Measurements from ENCODE around the gene RAB25. TPM values are rescaled to one million over a fixed set of nuclear protein-coding genes. Genes with fewer than 3 reads are reported as not detected.

RAB25 gene
- total and polyA plus RNA-seq, 2 of the 13 experiments (the other 11 are each of a cell fraction or from before 2014, with no cell fraction given), result 0.20 to 0.22 TPM

- no peak for TF ChIP-seq RNF219 (CRISPR knock-in tag; IDR thresholded peaks at IDR 0.05)
- TF ChIP-seq ZNF224 (CRISPR knock-in tag; IDR thresholded peaks at IDR 0.05), result no peak
- peak; percentile 54; the same call in 1 of the 2 replicates for TF ChIP-seq SALL2 (CRISPR knock-in tag; IDR thresholded peaks at IDR 0.05)
- TF ChIP-seq ZNF12 (CRISPR knock-in tag; IDR thresholded peaks at IDR 0.05), result no peak
- 0 out of 2 replicates have a peak, but pooled peaks have one; percentile 52 for TF ChIP-seq ZNF275 (CRISPR knock-in tag; IDR thresholded peaks at IDR 0.05; ENCODE audit: borderline replicate concordance)
- TF ChIP-seq SOX13 (IDR thresholded peaks at IDR 0.05), result no peak
- TF ChIP-seq SOX13 (CRISPR knock-in tag; conservative IDR thresholded peaks at IDR 0.05 in 1 of 2, IDR thresholded peaks at IDR 0.05 in 1 of 2), result peak in 1 of 2 experiments; percentile 22; a peak in 1 of 4 replicates
- TF ChIP-seq SAFB2 (CRISPR knock-in tag; IDR thresholded peaks at IDR 0.05; ENCODE audit: borderline replicate concordance, low read depth), result no peak
- no peak; the same call in 1 of the 2 replicates for TF ChIP-seq PHF20 (CRISPR knock-in tag; IDR thresholded peaks at IDR 0.05)
- TF ChIP-seq ZBTB42 (CRISPR knock-in tag; IDR thresholded peaks at IDR 0.05), result no peak
- TF ChIP-seq ZSCAN12 (CRISPR knock-in tag; IDR thresholded peaks at IDR 0.05), result no peak
- TF ChIP-seq PTBP1 (IDR thresholded peaks at IDR 0.05; ENCODE audit: low read depth, low read length, poor library complexity, severe bottlenecking), result no peak
- TF ChIP-seq ZNF772 (CRISPR knock-in tag; IDR thresholded peaks at IDR 0.05), result no peak
- TF ChIP-seq ERF (CRISPR knock-in tag; IDR thresholded peaks at IDR 0.05), result no peak
- no peak for TF ChIP-seq NFIC (IDR thresholded peaks at IDR 0.05; ENCODE audit: low read length)
- TF ChIP-seq E2F2 (CRISPR knock-in tag; IDR thresholded peaks at IDR 0.05; ENCODE audit: borderline replicate concordance), result no peak
- TF ChIP-seq ZBTB34 (CRISPR knock-in tag; IDR thresholded peaks at IDR 0.05), result no peak
- no peak for TF ChIP-seq KLF13 (CRISPR knock-in tag; IDR thresholded peaks at IDR 0.05)
- no peak for TF ChIP-seq ZNF674 (CRISPR knock-in tag; IDR thresholded peaks at IDR 0.05; ENCODE audit: low read depth)
- no peak for TF ChIP-seq JUND (CRISPR knock-in tag; IDR thresholded peaks at IDR 0.05)
- peak; percentile 91 for TF ChIP-seq PATZ1 (CRISPR knock-in tag; IDR thresholded peaks at IDR 0.05)
- no peak for TF ChIP-seq ZFP62 (CRISPR knock-in tag; IDR thresholded peaks at IDR 0.05)
Measured at GRCh38 chr1:156082309-156083091, 21.5 kb downstream of the RAB25 start, which contains the start of gene MEX3A (continued).
